COR-L47 (cell line): Measurements from ENCODE around the gene RARS2.

Experiments used
- DNase-seq: peaks from one replicate; lab custom pipeline; 2025; lab: John Stamatoyannopoulos, UW

The RARS2 gene

GRCh38 chr6:87573307-87574024 is 16.3 kb downstream of the RARS2 start:
- DNase-seq: no peak

- no peak for DNase-seq
Measured at GRCh38 chr6:87572883-87573282, 16.9 kb downstream of the RARS2 start.

GRCh38 chr6:87572021-87572420 is 17.8 kb downstream of the RARS2 start:
- no peak for DNase-seq

GRCh38 chr6:87561017-87561416 is 28.8 kb downstream of the RARS2 start:
- no peak for DNase-seq

GRCh38 chr6:87558446-87558845 is 31.3 kb downstream of the RARS2 start:
- DNase-seq: no peak

- DNase-seq: no peak
Measured at GRCh38 chr6:87555506-87555905, 34.3 kb downstream of the RARS2 start.

GRCh38 chr6:87553159-87553765 is 36.5 kb downstream of the RARS2 start:
- DNase-seq: no peak

- no peak for DNase-seq
Measured at GRCh38 chr6:87551799-87552198, 38.0 kb downstream of the RARS2 start.

GRCh38 chr6:87544474-87544735 is 45.4 kb downstream of the RARS2 start:
- DNase-seq: no peak

- DNase-seq: no peak
Measured at GRCh38 chr6:87543696-87544473, 45.9 kb downstream of the RARS2 start.

- no peak for DNase-seq
Measured at GRCh38 chr6:87541744-87542143, 48.0 kb downstream of the RARS2 start.

GRCh38 chr6:87541041-87541440 is 48.7 kb downstream of the RARS2 start:
- DNase-seq: no peak

- DNase-seq: no peak
Measured at GRCh38 chr6:87540539-87540938, 49.2 kb downstream of the RARS2 start.

GRCh38 chr6:87539554-87539953 is 50.2 kb downstream of the RARS2 start:
- no peak for DNase-seq

- no peak for DNase-seq
Measured at GRCh38 chr6:87538510-87539260, 51.1 kb downstream of the RARS2 start.

GRCh38 chr6:87534377-87535047 is 55.3 kb downstream of the RARS2 start:
- DNase-seq: no peak

GRCh38 chr6:87529221-87529620 is 60.6 kb downstream of the RARS2 start:
- DNase-seq: no peak

GRCh38 chr6:87522686-87523085 is 67.1 kb downstream of the RARS2 start:
- DNase-seq: no peak

- no peak for DNase-seq
Measured at GRCh38 chr6:87518453-87518852, 71.3 kb downstream of the RARS2 start.

- DNase-seq: no peak
Measured at GRCh38 chr6:87514831-87515230, 75.0 kb downstream of the RARS2 start.

GRCh38 chr6:87504441-87504840 is 85.3 kb downstream of the RARS2 start:
- DNase-seq: no peak
